Measurements from ENCODE around the gene RGR. TPM values are rescaled to one million over a fixed set of nuclear protein-coding genes. Genes with fewer than 3 reads are reported as not detected.

The RGR gene
- total RNA-seq, 1 experiment from 2014 or later = 4.5 TPM

DNA sequence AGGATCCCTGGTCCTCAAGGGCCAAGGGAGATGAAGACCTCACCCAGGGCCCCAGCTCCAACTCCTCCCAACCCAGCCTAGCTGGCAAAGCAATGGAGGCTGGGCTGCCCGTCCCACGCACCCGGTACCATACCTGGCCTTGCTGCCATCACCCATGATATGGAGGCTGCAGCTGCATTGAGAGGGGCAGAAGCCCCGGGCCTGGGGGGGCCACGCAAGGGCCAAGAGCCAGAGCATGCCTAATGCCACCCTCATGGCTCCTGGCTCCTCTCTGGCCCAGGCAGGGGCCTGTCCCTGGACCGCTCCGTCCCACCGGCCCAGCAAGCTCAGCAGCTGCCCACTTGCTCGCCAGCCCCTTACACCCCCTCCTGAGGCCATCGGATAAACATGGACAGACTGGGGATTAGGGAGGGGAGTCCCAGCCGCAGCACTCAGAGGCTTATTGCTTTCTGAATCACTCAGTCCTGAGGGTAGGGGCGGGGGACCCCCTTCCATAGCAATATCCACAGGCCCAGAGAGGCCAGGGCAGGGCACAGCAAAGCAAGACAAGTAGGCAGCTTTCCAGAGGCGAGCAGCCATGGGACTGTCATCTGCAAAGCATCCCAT, 3.6 kb upstream of the RGR start, which contains the start of gene LRIT1:
TSS of gene LRIT1 (minus strand) at position 362 of the 606 bp plus-strand sequence. CDS start at position 255, 107 bp downstream.
- no peak for DNase-seq (ENCODE audit: low read depth, low spot score)
- in situ Hi-C loops (cut with HindIII; ENCODE audit: low pct_unique_long_range_greater_than_20kb, low sequenced_read_pairs) = no loop called here

DNA sequence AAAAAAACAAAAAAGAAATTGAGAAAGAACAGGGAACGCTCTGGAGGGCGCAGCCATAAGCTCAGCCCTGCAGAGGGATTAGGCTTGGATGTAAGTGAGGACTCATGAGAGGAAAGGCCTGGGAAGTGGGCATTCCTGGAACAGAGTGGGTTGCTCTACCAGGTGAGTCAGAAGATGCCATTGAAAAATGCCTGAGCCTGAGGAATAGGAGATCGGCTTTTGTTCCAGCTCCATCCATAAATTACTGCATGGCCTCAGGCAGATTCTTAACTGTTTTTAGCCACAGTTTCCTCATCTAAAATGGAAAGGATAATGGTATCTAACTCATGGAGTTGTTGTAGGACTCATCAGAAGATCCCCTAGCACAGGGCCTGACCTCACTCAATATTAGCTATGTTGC, 1.1 kb upstream of the RGR start:
- in situ Hi-C loops (cut with HindIII; ENCODE audit: low pct_unique_long_range_greater_than_20kb, low sequenced_read_pairs) = no loop called here
- DNase-seq (ENCODE audit: low read depth, low spot score) = no peak

DNA sequence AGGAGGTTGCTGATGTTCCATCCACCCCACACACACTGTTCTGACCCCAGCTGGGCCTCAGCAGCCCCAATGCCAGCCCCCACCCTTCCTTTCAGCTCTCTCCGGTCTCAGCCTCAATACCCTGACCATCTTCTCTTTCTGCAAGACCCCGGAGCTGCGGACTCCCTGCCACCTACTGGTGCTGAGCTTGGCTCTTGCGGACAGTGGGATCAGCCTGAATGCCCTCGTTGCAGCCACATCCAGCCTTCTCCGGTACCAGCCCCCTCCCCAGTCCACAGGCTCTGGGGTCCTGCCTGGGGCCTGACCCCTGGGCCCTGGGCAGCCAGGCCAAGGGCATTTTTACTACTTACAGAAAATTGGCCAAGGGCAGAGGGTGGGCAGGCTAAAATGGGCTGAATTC, 2.6 kb downstream of the RGR start:
- in situ Hi-C loops (cut with HindIII; ENCODE audit: low pct_unique_long_range_greater_than_20kb, low sequenced_read_pairs) = no loop called here
- DNase-seq (ENCODE audit: low read depth, low spot score) = no peak

DNA sequence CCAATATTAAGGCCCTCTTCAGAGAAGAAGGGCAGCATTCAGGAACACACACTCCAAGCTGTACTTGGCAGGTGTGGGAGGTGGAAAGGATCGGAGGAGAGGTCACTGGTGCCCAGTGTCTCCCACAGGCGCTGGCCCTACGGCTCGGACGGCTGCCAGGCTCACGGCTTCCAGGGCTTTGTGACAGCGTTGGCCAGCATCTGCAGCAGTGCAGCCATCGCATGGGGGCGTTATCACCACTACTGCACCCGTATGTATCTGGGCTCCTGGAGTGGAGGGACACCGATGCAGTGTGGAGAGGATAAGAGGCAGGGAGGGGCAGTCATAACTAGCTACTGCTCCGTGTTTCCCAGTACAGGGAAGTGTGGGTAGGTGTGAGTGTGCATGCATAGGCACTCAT, 3.9 kb downstream of the RGR start:
- no peak for DNase-seq (ENCODE audit: low read depth, low spot score)
- in situ Hi-C loops (cut with HindIII; ENCODE audit: low pct_unique_long_range_greater_than_20kb, low sequenced_read_pairs) = no loop called here

DNA sequence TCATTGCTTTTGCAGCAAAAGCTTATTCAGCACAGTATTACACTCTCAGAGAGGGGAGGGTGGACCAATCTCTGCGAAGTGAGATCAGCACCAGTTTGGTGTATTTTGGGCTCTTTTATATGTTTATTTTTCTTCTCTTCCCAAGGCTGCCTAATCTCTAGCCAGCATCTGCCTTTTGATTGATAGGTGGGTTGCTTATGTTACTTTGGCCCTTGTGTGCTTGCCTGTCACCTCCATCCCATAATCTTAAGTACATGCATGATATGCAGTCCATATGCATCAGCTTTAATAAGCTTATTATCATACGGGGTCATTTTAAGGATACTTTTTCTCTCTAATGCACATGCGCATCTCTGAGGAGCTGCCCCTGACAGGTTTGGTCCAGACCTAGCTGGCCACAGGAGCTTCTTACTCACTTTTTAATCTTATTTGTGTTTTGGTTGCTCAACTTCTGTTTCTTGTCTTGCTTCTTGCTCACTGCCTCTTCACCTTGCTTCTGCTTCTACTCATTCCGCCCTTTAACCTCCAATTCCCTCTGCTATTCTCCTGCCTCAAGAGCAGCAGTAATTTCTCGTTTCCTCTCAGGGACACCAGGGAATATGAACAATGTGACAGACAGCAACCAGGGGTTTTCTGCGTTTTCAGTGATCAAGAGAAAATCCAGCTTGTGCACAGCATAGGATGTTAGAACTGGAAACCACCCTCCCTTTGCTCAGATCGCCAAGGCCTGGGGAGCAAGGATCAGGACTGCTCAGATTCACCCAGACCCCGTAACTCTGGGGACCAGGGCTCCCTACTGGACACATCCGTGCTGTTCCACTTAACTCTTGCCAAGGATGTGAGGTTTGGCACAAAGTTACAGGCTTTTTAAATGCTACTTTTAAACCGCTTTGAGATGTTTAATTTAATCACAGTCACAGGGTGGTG, 10.0 kb downstream of the RGR start:
- in situ Hi-C loops (cut with HindIII; ENCODE audit: low pct_unique_long_range_greater_than_20kb, low sequenced_read_pairs) = no loop called here
- DNase-seq (ENCODE audit: low read depth, low spot score) = no peak

DNA sequence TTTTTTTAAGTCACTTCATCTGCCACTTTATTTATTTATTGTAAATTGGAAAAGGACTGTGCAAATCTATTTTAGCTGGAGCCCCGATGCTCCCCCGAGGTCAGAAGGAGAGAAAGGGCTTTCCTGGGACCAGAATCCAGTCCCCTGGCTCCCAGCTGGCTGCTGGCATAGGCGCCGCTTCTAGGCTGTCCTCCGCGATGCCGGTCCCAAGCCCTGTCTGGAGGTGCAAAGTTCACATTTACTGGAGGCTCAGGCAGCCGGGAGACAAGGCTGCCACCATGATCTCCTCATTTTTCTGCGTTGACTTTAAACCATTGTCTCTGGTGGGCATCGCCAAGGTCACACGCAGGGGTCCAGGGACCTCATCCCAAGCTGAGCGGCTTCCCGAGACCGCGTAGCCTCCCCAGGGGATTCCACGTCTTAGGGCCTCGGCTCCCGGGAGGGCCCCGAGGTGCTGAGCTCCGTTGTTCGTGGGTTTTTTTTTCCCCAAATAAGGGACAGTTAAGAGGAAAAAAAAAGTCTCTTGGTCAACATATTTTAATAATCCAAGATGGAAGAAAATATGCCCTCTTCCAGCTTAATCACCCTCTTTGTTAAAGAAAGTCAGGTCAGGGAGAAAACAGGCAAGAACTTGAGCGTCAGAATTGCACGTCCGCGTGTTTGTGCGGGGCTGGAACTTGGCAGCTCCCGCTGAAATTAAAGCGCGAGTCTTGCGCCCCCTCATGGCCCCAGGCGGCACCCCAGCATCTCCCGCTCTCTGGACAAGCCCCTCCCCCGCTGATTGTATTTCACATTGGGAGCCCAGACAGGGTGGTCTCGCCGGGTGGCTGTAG, 11.9 kb downstream of the RGR start:
- in situ Hi-C loops (cut with HindIII; ENCODE audit: low pct_unique_long_range_greater_than_20kb, low sequenced_read_pairs) = no loop called here
- DNase-seq (ENCODE audit: low read depth, low spot score) = peak; percentile 64

DNA sequence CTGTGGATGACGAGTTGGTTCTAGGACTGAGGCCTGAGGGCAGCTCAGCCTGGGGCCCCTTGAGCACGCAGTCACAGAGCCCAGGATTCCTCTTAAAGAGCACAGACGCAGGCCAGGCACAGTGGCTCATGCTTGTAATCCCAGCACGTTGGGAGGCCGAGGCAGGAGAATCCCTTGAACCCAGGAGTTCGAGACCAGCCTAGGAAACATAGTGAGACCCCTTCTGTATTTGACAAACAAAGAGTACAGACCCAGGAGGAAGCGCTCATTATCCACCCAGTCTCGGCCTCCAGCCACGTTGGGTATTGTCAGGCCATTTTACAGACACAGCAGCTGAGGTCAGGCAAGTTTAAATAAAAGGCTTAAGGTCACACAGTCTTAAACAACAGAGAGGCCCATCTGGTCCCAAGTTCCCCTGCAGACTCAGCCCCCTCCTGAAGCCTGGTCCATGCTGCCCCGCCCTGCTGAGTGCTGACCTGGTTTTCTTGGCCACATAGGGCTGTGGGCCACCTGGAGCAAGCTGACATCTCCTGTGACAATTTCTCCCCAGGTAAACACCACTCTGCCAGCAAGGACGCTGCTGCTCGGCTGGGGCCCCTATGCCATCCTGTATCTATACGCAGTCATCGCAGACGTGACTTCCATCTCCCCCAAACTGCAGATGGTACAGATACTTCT, 12.6 kb downstream of the RGR start:
- in situ Hi-C loops (cut with HindIII; ENCODE audit: low pct_unique_long_range_greater_than_20kb, low sequenced_read_pairs) = no loop called here
- DNase-seq (ENCODE audit: low read depth, low spot score) = no peak

DNA sequence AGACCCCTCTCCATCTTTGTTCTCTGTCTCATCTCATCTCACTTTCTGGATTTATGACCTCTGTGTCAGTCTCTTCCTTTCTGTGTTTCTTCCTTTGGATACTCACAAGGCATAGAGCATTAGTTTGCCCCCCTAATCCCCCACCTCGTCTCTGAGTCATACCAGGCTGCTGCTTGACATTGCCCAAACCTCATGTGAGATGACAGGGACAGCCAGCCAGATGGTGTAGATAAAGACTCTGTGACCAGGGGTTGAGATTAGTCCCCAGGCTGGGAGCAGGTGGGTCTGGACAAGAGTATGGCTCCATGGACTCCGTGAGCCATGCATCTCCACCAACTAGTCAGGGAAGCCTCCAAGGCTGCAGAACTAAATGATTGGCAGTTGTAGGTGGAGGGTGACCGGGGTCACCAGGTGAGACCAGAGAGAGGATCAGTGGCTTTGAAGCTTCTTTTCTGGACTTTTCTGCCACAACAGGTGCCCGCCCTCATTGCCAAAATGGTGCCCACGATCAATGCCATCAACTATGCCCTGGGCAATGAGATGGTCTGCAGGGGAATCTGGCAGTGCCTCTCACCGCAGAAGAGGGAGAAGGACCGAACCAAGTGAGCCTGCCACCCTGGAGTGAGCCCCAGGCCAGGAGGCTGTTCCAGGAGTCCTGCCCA, 13.3 kb downstream of the RGR start:
- in situ Hi-C loops (cut with HindIII; ENCODE audit: low pct_unique_long_range_greater_than_20kb, low sequenced_read_pairs) = no loop called here
- DNase-seq (ENCODE audit: low read depth, low spot score) = no peak

DNA sequence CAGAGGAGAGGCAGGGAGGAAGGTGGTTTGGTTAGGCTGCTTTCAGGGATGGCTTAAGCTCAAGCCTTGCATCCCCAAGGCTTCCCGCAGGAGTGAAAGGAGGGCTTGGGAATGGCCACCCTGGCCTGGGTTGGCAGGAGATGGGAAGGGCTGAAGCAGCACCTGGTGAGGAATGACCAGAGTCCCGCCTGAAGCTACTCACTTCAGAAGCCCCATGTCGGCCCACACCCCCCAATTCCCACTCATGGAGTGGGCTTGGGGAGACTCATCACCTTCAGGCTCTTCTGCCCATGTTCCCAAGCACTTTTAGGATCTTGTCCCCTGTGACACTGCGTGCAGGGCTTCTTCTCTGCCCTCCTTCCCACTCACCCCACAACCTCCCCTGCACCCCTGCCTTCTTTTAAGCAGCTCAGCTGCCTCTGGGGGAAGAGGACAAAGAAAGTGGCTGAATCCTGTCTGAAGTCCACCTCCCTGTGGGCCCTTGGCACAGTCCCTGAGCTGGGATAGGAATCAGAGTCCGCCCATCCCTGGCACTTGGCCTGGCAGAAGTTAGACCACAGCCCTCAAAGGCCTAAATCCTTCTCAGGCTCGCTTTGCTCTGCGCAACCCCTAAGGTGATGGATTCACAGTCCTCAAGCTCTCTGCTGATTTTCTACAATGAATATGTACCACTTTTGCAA, 16.5 kb downstream of the RGR start:
- in situ Hi-C loops (cut with HindIII; ENCODE audit: low pct_unique_long_range_greater_than_20kb, low sequenced_read_pairs) = no loop called here
- no peak for DNase-seq (ENCODE audit: low read depth, low spot score)

DNA sequence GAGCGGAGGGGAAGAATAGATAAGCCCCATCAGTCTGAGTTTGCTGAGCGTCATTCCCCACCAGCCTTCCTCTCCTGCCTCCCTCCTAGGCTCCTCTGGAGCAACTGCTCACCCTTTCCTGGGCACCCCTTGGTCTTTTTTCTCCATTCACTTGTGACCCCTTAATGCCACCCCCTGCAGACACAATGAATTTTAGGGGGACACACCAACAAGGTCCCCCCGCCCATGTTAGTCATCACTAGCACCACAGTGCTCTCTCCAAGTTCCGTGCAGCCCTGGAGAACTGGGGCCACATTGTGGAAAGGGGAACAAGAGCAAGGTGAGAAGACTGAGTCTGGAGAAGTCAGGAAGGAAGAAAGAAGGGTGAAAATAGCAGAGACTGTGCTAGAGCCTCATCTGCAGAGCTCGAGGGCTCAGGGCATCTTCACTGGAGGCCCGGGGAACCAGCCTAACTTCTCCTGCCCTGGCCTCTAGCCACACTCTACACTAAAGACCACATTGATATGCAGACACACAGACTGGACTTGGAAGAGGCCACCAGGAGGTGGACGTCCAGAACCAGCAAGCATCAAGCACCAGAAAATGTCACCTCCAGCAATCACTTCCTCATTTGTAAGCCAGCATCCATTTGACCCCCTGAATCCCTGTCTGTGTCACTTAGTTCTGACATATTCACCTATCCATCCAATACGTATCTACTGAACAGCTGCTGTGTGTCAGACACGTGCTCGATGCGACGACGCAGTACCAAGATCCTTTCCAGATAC, 17.5 kb downstream of the RGR start:
- no peak for DNase-seq (ENCODE audit: low read depth, low spot score)
- in situ Hi-C loops (cut with HindIII; ENCODE audit: low pct_unique_long_range_greater_than_20kb, low sequenced_read_pairs) = no loop called here

DNA sequence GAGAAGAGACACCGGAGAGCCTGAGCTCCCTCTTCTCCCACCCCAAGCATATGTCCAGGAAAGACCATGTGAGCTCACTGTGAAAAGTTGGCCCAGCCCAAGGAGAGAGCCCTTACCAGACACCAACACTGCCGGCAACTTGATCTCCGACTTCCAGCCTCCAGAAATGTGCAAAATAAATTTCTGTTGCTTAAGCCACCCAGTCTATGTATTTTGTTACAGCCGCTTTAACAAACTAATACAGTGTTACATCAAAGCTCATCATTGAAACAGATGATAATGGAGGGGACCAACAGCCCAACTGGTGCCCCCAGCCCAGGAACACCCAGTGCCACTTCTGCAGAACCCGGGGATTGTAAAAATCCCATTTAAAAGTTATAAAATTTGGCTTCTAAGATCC, 18.9 kb downstream of the RGR start:
- in situ Hi-C loops (cut with HindIII; ENCODE audit: low pct_unique_long_range_greater_than_20kb, low sequenced_read_pairs) = no loop called here
- no peak for DNase-seq (ENCODE audit: low read depth, low spot score)

DNA sequence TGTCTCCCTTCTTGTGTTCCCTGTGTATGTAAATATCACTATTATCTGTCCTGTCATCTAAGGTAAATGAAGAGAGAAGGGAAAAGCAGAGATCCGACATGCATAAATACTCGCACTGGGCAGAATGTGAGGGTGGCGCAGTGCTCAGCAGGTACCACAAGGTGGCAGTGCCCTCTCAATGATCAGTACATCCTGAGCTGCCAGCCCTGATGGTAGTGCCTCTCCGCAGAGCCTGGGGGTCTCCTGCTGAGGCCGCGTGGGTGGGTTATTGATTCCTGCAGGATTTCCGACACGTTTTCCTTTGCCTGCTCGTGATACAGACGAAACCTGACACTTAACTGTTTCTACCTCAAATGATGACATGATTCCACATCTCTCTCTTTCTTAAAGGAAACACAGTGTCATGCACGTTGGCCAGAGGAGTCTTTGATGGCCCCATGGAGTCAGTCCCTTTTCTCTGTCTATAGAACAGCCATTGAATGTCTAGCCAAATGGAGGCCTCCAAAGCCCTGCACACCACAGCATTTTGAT, 19.8 kb downstream of the RGR start:
- DNase-seq (ENCODE audit: low read depth, low spot score) = peak; percentile 66
- in situ Hi-C loops (cut with HindIII; ENCODE audit: low pct_unique_long_range_greater_than_20kb, low sequenced_read_pairs) = no loop called here

DNA sequence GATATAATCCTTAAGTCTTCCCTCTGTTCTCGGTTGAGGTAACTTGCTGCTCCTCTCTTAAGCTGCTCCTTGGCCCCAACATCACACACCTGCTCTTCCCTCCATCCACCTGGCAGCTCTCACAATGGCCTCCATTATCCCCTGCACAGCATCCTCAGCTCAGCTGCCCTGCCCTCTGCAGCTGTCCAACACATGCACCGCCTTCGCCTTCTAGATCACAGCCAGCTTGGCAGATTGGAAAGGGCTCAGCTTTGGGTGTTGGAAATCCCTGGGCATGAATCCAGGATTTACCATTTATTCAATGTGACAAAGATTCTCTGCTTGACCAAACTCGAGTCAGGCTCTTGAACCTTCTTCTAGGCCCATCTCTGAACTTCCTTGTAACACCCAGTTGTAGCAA, 20.6 kb downstream of the RGR start:
- DNase-seq (ENCODE audit: low read depth, low spot score) = no peak

DNA sequence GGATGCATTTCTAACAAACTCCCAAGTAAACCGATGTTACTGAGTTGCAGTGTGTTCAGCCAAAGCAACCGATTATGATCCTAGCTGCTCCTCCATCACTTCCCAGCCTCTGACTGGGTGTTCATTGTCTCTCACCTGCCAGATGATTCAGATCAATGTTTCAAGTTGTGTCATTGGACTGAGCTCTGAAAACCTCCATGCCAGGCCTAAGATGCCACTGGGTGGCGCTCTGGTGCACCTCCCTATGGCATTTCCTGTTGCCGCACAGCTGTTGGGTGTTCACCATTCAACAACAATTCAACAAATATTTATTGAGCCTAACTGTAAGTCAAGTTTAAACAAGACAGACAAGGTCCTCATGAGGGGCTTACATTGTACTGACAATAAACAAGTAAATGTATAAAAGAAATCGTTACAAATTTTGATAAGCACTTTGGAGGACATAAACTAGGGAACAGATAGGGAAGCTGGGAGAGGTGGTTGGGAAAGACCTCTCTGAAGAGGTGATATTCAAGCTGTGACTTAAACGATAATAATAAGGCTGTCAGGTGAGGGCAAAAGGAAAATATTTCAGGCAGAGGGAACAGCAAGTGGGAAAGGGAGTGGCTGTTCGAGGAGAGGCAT, 22.8 kb downstream of the RGR start:
- DNase-seq (ENCODE audit: low read depth, low spot score) = peak; percentile 61
- in situ Hi-C loops (cut with HindIII; ENCODE audit: low pct_unique_long_range_greater_than_20kb, low sequenced_read_pairs) = no loop called here

More for the DNA sequence above, 20.6 kb downstream of the RGR start:
- in situ Hi-C loops (cut with HindIII; ENCODE audit: low pct_unique_long_range_greater_than_20kb, low sequenced_read_pairs) = no loop called here

DNA sequence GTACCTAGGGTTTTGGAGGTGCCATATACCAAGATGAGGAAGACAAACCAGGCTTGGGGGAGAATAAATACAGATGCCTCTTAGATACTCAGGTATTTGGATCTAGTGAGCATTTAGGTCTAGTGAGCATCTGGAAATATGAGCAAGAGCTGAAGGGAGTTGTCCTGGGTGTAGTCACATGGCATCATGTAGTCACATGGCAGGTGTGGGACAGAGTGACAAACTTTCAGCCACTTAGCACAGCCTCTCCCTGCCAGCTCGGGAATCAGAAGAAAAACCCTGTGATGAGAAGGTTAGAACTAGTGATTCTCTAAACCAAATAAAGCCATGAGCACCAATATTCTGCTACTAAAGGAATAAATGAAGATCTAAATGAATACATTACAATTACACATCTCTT, 24.3 kb downstream of the RGR start:
- in situ Hi-C loops (cut with HindIII; ENCODE audit: low pct_unique_long_range_greater_than_20kb, low sequenced_read_pairs) = no loop called here
- DNase-seq (ENCODE audit: low read depth, low spot score) = no peak

Measured in SK-MEL-5 (cell line).